ENCODE measurements around the gene ADAMTS2.

DNA sequence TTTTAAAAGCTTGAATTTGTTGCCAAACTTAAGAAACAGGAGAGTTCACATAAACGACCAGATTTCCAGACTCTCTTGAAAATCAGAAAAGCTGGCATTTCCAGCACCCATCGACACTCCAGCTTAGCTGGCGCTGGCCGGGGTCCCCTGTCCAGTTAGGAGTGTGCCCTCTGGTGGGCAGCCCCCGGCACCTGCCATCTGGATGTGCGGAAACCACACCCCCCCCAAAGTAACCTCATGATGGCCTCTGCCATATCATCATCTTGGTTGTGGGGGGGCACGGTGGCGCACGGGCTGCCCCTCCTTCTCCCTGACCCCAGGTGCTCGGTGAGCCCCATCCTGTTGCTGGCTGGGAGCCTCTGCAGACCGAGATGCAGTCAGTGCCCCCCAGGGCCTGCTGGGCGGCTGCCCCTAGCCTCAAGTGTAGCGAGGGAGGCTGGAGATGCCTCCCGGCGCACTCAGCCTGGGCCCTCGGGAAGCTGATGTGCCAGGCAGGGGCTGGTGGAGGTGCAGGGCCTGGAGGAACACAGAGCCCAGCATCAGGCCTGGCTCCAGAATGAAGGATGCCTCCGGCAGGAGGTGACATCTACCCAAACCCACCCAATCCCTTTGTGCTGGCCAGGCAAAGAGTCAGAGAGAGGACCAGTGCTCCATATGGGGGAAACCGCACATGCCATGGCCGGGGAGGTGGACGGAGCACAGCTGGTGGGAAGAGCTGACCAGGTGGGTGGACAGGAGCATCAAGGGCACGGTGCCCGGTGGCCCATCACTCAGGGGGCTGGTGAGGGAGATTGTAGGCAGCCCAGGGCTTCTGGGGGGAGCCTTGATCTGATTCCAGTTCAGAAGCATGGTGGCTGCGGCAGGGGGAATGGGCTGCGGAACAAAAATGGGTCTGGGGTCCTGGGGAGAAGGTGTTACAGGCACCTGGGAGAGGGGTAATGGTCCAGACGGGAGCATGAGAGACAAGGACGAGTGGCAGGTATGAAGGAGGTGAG is 70.6 kb downstream of the ADAMTS2 start:
- no peak for TF ChIP-seq EZH2 (IDR thresholded peaks at IDR 0.05; ENCODE audit: borderline replicate concordance, low read depth, low read length, severe bottlenecking)
- TF ChIP-seq, protein P1, sequence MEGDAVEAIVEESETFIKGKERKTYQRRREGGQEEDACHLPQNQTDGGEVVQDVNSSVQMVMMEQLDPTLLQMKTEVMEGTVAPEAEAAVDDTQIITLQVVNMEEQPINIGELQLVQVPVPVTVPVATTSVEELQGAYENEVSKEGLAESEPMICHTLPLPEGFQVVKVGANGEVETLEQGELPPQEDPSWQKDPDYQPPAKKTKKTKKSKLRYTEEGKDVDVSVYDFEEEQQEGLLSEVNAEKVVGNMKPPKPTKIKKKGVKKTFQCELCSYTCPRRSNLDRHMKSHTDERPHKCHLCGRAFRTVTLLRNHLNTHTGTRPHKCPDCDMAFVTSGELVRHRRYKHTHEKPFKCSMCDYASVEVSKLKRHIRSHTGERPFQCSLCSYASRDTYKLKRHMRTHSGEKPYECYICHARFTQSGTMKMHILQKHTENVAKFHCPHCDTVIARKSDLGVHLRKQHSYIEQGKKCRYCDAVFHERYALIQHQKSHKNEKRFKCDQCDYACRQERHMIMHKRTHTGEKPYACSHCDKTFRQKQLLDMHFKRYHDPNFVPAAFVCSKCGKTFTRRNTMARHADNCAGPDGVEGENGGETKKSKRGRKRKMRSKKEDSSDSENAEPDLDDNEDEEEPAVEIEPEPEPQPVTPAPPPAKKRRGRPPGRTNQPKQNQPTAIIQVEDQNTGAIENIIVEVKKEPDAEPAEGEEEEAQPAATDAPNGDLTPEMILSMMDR (IDR thresholded peaks at IDR 0.05; ENCODE audit: extremely low read depth in 1 of 2, insufficient read depth in 1 of 2, low read depth in 1 of 2, low read length in 2 of 2) = no peak
- no peak for TF ChIP-seq POLR2A (IDR thresholded peaks at IDR 0.05; ENCODE audit: low read depth, low read length)
- TF ChIP-seq JUN (IDR thresholded peaks at IDR 0.05; ENCODE audit: borderline replicate concordance, insufficient read depth, insufficient read length, low read depth) = no peak
- TF ChIP-seq, protein P2, sequence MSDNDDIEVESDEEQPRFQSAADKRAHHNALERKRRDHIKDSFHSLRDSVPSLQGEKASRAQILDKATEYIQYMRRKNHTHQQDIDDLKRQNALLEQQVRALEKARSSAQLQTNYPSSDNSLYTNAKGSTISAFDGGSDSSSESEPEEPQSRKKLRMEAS (IDR thresholded peaks at IDR 0.05; ENCODE audit: insufficient read depth, insufficient read length) = no peak
- no peak for TF ChIP-seq GATA2 (IDR thresholded peaks at IDR 0.05; ENCODE audit: insufficient read depth, insufficient read length, low read depth, low read length)
- no peak for TF ChIP-seq POLR2AphosphoS5 (IDR thresholded peaks at IDR 0.05; ENCODE audit: insufficient read depth, low read depth, low read length)
